ENCODE results near the gene BTBD9.

DNA sequence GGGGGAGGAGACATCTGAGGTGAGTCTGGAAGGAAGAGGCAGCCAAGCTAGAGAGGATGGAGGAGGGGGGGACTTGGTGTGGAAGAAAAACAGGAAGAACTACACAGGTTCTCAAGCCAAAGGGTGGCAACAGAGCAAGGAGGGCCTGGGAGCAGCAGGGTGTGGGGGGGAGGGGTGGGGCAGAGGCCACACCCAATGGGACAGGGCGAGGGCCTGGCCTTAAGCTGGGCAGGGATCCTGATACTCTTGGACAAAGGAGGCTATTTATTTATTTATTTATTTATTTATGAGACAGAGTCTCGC is 461.2 kb downstream of the BTBD9 start:
- no peak for TF ChIP-seq EZH2 (IDR thresholded peaks at IDR 0.05; ENCODE audit: borderline replicate concordance, low read depth, low read length, severe bottlenecking)
- TF ChIP-seq, protein P1, sequence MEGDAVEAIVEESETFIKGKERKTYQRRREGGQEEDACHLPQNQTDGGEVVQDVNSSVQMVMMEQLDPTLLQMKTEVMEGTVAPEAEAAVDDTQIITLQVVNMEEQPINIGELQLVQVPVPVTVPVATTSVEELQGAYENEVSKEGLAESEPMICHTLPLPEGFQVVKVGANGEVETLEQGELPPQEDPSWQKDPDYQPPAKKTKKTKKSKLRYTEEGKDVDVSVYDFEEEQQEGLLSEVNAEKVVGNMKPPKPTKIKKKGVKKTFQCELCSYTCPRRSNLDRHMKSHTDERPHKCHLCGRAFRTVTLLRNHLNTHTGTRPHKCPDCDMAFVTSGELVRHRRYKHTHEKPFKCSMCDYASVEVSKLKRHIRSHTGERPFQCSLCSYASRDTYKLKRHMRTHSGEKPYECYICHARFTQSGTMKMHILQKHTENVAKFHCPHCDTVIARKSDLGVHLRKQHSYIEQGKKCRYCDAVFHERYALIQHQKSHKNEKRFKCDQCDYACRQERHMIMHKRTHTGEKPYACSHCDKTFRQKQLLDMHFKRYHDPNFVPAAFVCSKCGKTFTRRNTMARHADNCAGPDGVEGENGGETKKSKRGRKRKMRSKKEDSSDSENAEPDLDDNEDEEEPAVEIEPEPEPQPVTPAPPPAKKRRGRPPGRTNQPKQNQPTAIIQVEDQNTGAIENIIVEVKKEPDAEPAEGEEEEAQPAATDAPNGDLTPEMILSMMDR (IDR thresholded peaks at IDR 0.05; ENCODE audit: borderline replicate concordance, extremely low read depth, low read length, poor library complexity, severe bottlenecking), result no peak

Data from DND-41 (cell line).